Activated CD4-positive, alpha-beta T cell treated with anti-CD3 and anti-CD28 coated beads for 48 hours (primary cell): Measurements from ENCODE around the gene HSPA1A.
A peak's percentile ranks its signal among the peaks of the same experiment; 100 is the strongest.
"Not testable (repeated sequence)": the region's sequence is repeated elsewhere in the genome, so short reads cannot be mapped to it uniquely, and the experiment has no call there.

Source experiments
- DNase-seq: peaks from one replicate; pipeline ENCODE4 v3.0.0-alpha.2; 2020

Gene HSPA1A

GRCh38 chr6:31837369-31838113 lies 22.2 kb downstream of the HSPA1A start:
- no peak for DNase-seq

GRCh38 chr6:31838114-31838553 lies 22.8 kb downstream of the HSPA1A start:
- not testable (repeated sequence) for DNase-seq

- DNase-seq = no peak
These were observed 23.6 kb downstream of the HSPA1A start for GRCh38 chr6:31838968-31839367.

GRCh38 chr6:31839779-31840126 lies 24.4 kb downstream of the HSPA1A start:
- not testable (repeated sequence) for DNase-seq

- no peak for DNase-seq
These were observed 26.7 kb downstream of the HSPA1A start for GRCh38 chr6:31842053-31842452.

GRCh38 chr6:31844507-31844906 lies 29.2 kb downstream of the HSPA1A start:
- no peak for DNase-seq

- no peak for DNase-seq
These were observed 32.1 kb downstream of the HSPA1A start for GRCh38 chr6:31847276-31847978.

- no peak for DNase-seq
These were observed 35.6 kb downstream of the HSPA1A start for GRCh38 chr6:31850765-31851484.

GRCh38 chr6:31851485-31851832 lies 36.1 kb downstream of the HSPA1A start:
- no peak for DNase-seq

GRCh38 chr6:31851980-31852718 lies 36.8 kb downstream of the HSPA1A start:
- not testable (repeated sequence) for DNase-seq

- not testable (repeated sequence) for DNase-seq
These were observed 42.4 kb downstream of the HSPA1A start for GRCh38 chr6:31857774-31858173.

GRCh38 chr6:31858707-31859106 lies 43.4 kb downstream of the HSPA1A start:
- no peak for DNase-seq

GRCh38 chr6:31859923-31860322 lies 44.6 kb downstream of the HSPA1A start:
- no peak for DNase-seq

- DNase-seq = no peak
These were observed 45.0 kb downstream of the HSPA1A start for GRCh38 chr6:31860349-31860748.

- no peak for DNase-seq
These were observed 45.8 kb downstream of the HSPA1A start for GRCh38 chr6:31861150-31861549.

GRCh38 chr6:31861919-31862343 lies 46.6 kb downstream of the HSPA1A start:
- no peak for DNase-seq

- peak; percentile 99 for DNase-seq
These were observed 47.2 kb downstream of the HSPA1A start, which contains the start of gene NEU1 for GRCh38 chr6:31862344-31863235. Gene NEU1 (minus strand): TSS chr6:31862821. CDS start chr6:31862776, 45 bp downstream.

- not testable (repeated sequence) for DNase-seq
These were observed 48.8 kb downstream of the HSPA1A start for GRCh38 chr6:31864123-31864562.

- DNase-seq = no peak
These were observed 49.5 kb downstream of the HSPA1A start for GRCh38 chr6:31864818-31865204.

GRCh38 chr6:31865205-31866118 lies 50.1 kb downstream of the HSPA1A start:
- DNase-seq = no peak
